NCI-H146 treated with DMSO at 0.1 percent for 48 hours (cell line): ENCODE measurements around the gene PRUNE1.

Source experiments
- DNase-seq: peaks from one replicate; lab custom pipeline; 2025; ENCODE audit not compliant: unreplicated experiment; lab: John Stamatoyannopoulos, UW

Gene PRUNE1

GRCh38 chr1:151049458-151049857, 41.2 kb downstream of the PRUNE1 start:
- no peak for DNase-seq

DNA sequence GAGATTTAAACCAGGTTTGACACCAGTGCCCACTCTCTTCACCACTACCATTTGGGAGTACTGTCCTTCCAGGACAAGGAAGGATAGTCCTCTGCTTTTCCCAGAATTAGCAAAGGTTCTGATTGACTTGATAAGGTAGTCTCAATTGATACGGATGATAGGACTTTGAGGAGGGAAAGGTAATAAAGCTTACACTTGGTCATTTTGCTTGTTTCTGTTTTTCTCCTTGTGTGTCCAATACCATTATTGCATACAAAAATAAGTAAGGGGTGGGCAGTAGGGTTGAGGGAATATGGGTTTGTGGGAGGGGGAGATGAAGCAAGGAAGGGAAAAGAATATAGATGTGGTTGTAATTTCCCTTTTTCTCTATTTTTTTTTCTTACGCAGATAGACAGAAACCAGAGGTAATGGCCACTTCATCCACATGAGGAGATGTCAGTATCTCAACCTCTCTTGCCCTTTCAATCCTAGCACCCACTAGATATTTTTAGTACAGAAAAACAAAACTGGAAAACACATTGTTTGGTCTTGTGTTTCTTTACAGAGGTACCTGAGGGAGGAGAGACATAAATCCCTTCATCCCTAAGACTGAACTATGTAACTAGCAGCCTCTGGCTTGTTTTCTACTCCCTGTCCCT, 41.9 kb downstream of the PRUNE1 start:
- DNase-seq = no peak

DNA sequence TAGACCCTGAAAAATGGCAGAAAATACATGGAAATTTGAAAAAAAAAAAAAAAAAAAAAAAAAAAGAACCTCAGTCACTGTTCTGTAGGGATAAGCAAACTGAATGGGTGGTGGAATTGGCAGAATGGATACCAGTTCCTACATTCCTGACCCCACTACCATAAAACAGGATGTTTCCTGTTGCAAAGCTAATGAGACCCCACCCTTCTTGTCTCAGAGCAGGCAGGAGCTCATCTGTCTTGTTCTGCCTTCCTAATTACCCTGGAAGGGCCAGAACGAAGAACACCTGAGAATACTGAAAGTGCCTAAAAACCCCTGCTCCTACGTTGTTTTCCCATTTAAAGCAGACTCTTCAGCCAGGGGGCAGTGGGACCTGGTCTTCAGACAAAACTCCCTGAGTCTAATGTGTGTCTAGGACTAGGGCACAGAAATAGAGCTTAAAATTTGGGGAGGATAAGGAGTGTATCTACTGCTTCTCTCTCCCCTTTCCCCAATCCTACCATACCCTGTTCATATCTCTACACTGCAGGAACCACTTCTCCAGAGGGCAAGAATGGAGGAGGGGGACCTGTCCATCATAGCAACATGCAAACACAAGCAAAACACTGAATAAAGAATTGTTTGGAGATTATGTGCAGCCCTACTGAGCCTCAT, 43.2 kb downstream of the PRUNE1 start:
- no peak for DNase-seq

DNA sequence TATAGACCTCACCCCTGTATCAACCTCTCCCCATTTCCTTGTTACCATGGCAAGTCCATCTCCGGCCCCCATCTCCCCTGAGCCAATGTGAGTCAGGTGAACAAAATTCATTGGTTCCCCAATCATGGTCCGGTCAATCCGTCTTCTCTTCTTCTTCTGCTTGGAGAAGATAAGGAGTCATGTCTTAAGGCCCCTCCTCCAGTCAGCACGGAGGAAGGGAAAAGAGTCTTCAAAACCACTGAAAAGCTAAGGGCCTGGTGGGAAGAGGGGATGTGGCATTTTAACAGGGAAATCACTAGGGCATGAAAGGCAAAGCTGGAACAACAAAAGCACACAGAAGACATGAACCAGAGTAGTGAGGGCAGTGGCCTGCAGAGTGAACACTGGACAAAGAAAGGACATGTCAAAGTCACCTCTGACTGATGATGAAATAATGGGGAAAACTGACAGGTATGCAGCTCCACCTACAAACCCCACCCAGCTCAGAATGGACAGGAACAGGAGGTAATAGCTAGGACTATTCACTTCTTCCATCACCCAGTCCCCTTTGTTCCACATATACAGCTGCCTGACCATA, 46.8 kb downstream of the PRUNE1 start:
- DNase-seq = no peak

- no peak for DNase-seq
Measured at GRCh38 chr1:151055581-151055980, 47.3 kb downstream of the PRUNE1 start.

DNA sequence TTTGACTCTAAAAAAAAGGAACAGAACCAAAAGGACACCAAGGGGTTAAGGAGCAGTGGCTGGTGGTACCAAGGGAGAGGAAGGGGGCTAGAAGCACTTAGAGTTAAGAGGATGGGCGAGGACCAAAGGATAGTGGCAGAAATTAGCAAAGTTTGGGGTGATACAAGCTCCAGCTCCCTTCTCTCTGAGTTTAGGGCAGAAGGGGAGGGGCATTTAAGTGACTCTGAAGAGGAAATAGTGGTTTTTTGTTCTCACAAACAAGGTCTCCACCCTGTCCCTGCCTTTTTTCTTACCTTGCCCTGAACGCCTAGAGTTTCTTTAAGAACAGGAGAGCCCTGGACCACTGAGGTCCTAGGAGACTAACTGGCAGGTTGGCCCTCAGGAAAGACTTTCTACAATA, 47.9 kb downstream of the PRUNE1 start:
- no peak for DNase-seq

DNA sequence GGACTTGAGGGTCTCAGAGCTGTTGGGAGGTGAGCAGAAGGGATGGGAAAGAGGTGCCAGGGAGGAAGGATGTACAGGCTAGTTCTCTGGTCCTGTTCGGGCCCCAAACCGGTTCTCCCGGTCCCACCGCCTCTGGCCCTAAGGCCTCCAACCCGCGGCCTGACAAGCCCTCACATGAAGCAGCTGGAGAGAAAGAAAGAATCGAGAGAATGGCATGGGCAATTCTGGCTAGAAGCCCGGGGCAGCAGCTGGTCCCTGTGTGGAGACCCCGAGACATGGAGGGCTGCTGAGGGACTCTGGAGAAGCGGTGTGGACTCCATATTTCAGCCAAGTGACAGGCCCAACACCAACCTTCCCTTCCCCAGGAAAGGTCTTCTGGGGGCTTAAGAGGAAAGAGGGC, 50.4 kb downstream of the PRUNE1 start:
- peak; percentile 10 for DNase-seq

GRCh38 chr1:151059109-151060006, 51.1 kb downstream of the PRUNE1 start, which contains the start of gene CDC42SE1:
Gene CDC42SE1 (minus strand): TSS chr1:151059622. CDS start chr1:151055730, 3,892 bp downstream.
- DNase-seq = peak; percentile 75

DNA sequence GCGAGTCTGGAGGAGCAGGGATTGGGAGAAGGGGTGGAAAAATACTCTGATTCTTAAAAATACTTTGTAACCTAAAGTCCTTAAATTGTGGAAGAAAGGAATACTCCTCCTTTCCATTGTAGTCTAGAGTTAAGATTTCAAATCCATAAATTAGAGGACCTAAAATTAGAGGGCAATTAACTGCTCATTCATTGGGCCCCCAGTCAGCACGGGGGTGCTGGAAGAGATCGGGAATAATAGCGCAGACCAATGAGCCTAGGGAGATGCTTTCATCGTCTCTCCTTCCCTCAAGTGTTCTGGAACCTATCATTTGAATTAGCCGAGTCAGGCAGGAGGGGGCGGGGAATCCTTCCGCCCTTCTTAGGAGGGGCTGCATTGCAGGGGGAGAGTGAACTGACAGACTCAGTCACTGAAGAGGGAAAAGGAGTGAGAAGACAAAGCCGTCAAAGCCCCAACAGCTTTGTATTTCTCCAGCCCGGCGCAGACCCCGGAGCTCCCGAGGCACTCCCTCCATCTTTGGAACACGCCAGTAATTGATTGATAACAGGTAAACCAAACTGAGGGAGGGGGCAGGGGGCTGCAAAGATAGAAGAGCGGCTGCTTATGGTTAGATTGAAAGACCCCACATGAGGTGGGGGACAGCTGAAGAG, 51.9 kb downstream of the PRUNE1 start, which contains the start of gene MLLT11:
MLLT11 (plus strand) TSS at position 391 of the 650 bp plus-strand sequence. CDS start 6,828 bp downstream, outside the sequence.
- DNase-seq = peak; percentile 49

GRCh38 chr1:151060657-151061421, 52.6 kb downstream of the PRUNE1 start:
- DNase-seq = peak; percentile 54

GRCh38 chr1:151061704-151062103, 53.5 kb downstream of the PRUNE1 start:
- DNase-seq = no peak

GRCh38 chr1:151062741-151063371, 54.6 kb downstream of the PRUNE1 start:
- DNase-seq = no peak

DNA sequence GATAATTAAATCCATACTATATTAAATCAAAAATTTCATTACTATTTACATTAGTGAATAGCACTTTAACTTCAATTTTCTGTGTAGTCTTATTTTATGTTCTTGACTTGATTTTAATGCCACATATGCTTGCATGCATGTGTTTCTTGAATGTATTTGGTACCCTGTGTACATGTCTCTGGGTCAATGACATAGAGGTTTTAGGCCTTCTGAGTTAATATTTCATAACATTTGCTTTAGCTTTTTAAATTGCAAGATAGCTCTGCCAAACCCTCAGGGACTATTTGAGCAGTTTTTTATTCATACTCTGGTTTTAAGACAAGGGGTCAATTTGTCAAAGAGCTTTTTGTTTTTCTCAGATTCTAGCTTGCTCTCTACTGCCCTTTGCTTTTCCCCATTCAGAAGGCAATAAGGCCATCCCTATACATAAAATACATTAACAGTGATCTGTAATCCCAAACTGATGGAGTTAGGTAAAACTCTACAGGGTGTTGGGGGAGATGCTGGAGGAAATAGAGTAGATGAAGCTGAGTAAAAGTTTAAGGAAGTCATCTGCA, 56.9 kb downstream of the PRUNE1 start:
- no peak for DNase-seq

DNA sequence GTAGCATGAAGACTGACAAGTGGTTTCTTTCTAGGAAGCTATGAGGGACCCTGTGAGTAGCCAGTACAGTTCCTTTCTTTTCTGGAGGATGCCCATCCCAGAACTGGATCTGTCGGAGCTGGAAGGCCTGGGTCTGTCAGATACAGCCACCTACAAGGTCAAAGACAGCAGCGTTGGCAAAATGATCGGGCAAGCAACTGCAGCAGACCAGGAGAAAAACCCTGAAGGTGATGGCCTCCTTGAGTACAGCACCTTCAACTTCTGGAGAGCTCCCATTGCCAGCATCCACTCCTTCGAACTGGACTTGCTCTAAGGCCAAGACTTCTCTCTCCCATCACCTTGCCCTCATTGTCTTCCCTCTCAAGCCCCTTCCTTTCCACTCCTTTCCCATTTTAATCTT, 58.9 kb downstream of the PRUNE1 start:
- no peak for DNase-seq

- no peak for DNase-seq
Measured at GRCh38 chr1:151069103-151069486, 60.8 kb downstream of the PRUNE1 start.

DNA sequence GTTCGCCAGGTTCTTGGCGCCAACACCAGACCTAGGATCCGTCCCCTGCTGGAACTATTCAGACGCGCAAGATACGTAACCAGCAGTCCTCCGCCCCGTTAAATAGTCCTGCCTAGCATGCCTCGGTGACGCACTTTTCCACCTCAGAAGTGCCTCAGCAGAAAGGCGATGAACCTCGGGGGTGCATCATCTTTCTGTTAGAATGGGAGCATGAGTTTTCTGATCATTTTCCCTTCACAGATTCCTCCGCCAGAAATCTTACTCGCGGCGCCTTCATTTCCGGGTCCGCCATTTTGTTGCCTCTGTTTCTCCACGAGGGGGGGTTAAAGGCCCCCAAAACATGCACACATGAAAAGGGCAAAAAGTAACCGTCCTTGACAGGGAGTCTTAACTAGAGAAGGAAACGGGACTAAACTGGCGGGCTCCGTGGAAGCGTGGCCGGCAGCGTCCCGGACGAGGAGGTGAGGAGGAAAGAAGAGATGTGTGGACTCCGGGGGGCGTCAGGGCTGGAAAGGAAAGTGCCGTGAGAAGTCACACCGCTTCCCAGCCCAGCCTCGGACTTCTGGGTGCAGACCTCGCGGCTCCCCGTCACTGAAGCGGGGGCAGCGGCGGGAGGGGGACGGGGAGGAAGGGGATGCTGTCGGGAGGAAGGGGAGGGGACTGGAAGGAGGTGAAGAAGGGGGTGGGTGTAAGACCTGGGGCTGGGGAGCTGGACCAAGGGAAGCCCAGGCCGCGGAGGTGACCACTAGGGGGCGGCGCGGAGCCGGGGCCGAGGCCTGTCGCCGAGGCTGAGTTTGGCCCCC, 62.4 kb downstream of the PRUNE1 start, which contains the start of gene GABPB2:
GABPB2 (plus strand) TSS at position 288 of the 803 bp plus-strand sequence. CDS start 17,429 bp downstream, outside the sequence.
- peak; percentile 75 for DNase-seq

DNA sequence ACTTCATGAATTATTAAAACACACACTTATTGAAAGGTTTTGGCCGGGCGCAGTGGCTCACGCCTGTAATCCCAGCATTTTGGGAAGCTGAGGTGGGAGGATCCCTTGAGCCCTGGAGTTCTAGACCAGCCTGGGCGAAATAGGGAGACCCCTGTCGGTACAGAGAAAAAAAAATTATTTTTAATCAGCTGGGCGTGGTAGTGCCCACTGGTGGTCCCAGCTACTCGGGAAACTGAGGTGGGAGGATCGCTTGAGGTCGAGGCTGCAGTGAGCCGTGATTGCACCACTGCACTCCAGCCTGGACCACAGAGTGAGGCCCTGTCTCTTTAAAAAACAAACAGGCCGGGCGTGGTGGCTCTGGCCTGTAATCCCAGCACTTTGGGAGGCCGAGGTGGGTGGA, 64.0 kb downstream of the PRUNE1 start:
- no peak for DNase-seq
